A673 (cell line): ENCODE measurements around the gene USP36.

ENCODE experiments used
- EZH2 ChIP-seq: fragments of 200-600 bp; sonication (generic); IDR thresholded peaks from 2 replicates; pipeline ENCODE4 v1.6.1; 2017; ENCODE audit warnings: borderline replicate concordance, low read depth, mild to moderate bottlenecking, mixed read lengths, antibody characterized with exemption, low read length; ENCODE audit not compliant: poor library complexity, severe bottlenecking
- TF ChIP-seq, protein P1 (sequence below): fragments of 300-800, 200-600 bp; sonication (generic); conservative IDR thresholded peaks from 2 replicates; pipeline ENCODE4 v1.5.1; 2017; ENCODE audit warnings: low read depth, mild to moderate bottlenecking, antibody characterized with exemption, low read length, moderate library complexity, mixed read lengths

DNA sequence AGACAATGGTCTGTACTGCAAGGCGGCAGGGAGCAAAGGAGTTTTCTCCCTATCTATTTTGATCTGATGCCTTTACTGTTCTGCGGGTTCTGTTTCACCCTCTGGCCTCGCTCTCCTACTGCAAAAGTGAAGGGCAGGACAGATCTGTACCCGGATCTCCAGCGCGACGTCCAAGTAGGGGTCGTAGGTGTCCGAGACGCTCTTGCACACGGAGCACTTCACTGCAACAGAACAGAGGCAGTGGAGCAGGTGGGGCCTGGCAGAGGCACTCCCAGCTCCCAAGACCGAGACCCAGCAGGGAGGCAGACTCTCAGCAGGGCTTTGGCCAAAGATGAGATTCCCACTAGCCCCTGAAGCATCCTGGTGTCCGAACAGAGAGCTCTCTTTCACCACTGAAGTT, 19.8 kb downstream of the USP36 start:
- TF ChIP-seq, protein P1, sequence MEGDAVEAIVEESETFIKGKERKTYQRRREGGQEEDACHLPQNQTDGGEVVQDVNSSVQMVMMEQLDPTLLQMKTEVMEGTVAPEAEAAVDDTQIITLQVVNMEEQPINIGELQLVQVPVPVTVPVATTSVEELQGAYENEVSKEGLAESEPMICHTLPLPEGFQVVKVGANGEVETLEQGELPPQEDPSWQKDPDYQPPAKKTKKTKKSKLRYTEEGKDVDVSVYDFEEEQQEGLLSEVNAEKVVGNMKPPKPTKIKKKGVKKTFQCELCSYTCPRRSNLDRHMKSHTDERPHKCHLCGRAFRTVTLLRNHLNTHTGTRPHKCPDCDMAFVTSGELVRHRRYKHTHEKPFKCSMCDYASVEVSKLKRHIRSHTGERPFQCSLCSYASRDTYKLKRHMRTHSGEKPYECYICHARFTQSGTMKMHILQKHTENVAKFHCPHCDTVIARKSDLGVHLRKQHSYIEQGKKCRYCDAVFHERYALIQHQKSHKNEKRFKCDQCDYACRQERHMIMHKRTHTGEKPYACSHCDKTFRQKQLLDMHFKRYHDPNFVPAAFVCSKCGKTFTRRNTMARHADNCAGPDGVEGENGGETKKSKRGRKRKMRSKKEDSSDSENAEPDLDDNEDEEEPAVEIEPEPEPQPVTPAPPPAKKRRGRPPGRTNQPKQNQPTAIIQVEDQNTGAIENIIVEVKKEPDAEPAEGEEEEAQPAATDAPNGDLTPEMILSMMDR, result no peak
- no peak for TF ChIP-seq EZH2
